BJ (cell line): ENCODE data around the gene NACC2. TPM values are rescaled to one million over a fixed set of nuclear protein-coding genes. Genes with fewer than 3 reads are reported as not detected.
"Not testable (repeated sequence)": the region's sequence is repeated elsewhere in the genome, so short reads cannot be mapped to it uniquely, and the experiment has no call there.

ENCODE experiments used
- CTCF ChIA-PET: fragments of 350-600 bp; formaldehyde crosslinking; extraction: SDS; loops from one replicate; lab custom pipeline; 2021; ENCODE audit warnings: antibody characterized with exemption, inconsistent platforms; lab: Yijun Ruan, JAX
- POLR2A ChIA-PET: fragments of 300-600 bp; sonication (Branson Sonifier 250); formaldehyde crosslinking; extraction: SDS; loops from one replicate; lab custom pipeline; 2021; ENCODE audit warnings: antibody characterized with exemption; lab: Charles Lee
- DNase-seq: peaks from one replicate; pipeline ENCODE4 v3.0.0-alpha.2; 2011; ENCODE audit warnings: low read depth
- H3K27me3 ChIP-seq: 2 replicates; pipeline ENCODE4 v1.6.0; 2011; ENCODE audit warnings: low read length; ENCODE audit not compliant: control insufficient read depth, insufficient read depth
- H3K36me3 ChIP-seq: 2 replicates; pipeline ENCODE4 v1.5.1; 2011; ENCODE audit warnings: low read length; ENCODE audit not compliant: control insufficient read depth, insufficient read depth
- H3K4me3 ChIP-seq: 2 replicates; pipeline ENCODE4 v1.5.1; 2011; ENCODE audit warnings: low read depth, mild to moderate bottlenecking, control low read depth, low read length
- polyA plus RNA-seq: library from polyadenylated mRNA; depleted of rRNA; stranded (reverse); fragments of >200 nt; gene quantifications from 2 replicates; pipeline ENCODE4 v1.2.3, GENCODE V29; 2011
- TF ChIP-seq, protein P1 (sequence below): IDR thresholded peaks from 2 replicates; pipeline ENCODE4 v1.5.1; 2011; ENCODE audit warnings: low read depth, mild to moderate bottlenecking, control low read depth, inconsistent platforms, low read length, moderate library complexity; ENCODE audit not compliant: insufficient read depth

NACC2 gene
- polyA plus RNA-seq, 1 experiment = 19.2 TPM

DNA sequence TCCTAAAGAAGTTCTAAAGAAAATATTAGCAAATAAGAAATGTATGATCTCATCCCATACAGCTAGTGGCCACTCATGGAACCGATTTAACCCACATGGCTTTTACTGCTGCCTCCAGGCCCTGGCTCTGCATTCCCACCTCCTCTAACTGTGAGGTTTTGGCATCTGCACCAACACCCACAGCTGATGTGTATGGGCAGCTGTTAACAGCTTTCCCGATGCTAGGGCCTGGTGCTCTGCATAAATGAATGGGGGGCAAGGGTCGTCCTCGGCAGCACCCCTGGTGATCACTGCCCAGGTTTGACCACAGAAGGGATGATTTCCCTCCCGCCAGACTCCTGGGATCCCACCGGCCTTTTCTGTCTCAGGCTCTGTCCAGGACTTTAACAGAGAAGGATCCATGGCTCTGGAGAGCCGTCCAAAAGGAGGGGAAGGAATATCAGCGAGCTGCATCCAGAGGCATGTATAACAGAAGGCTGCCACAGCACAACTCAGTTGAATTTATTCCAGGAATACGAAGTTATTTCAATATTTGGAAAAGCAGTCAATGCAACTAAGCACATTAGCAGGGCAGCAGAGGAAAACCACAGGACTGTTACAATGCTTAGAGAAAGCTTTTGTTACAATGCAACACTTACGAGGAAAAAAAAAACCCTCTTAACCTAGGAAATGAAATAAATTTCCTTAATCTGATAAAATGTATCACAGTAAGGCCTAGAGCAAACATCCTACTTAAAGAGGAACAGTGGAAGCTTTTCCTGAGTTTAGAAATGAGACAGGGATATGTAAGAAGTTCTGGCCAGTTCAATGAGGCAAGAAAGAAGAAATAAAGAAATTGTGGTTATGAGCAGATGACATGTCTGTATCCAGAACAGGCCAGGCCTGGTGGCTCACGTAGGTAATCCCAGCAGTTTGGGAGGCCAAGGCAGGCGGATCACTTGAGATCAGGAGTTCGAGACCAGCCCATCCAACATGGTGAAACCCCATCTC lies 63.1 kb downstream of the NACC2 start:
- Histone ChIP-seq H3K4me3 (no peak overlapping the region), H3K36me3 (peaks cover 4% of the 10 kb centered on the region), H3K27me3 (no peaks in the 10 kb centered on the region)
- CTCF ChIA-PET = interaction anchor here (0.8 to 2.0 kb wide), 6 partner anchors 10 to 90 kb away, joined by 3 to 11 read pairs (median 5); no protein-coding TSS in a partner anchor
- POLR2A ChIA-PET = interaction anchor here (0.5 kb wide), 1 partner anchor 19 kb away, joined by 7 read pairs; no protein-coding TSS in a partner anchor
- no peak for DNase-seq
- TF ChIP-seq, protein P1, sequence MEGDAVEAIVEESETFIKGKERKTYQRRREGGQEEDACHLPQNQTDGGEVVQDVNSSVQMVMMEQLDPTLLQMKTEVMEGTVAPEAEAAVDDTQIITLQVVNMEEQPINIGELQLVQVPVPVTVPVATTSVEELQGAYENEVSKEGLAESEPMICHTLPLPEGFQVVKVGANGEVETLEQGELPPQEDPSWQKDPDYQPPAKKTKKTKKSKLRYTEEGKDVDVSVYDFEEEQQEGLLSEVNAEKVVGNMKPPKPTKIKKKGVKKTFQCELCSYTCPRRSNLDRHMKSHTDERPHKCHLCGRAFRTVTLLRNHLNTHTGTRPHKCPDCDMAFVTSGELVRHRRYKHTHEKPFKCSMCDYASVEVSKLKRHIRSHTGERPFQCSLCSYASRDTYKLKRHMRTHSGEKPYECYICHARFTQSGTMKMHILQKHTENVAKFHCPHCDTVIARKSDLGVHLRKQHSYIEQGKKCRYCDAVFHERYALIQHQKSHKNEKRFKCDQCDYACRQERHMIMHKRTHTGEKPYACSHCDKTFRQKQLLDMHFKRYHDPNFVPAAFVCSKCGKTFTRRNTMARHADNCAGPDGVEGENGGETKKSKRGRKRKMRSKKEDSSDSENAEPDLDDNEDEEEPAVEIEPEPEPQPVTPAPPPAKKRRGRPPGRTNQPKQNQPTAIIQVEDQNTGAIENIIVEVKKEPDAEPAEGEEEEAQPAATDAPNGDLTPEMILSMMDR = no peak

GRCh38 chr9:136031094-136031493 lies 64.0 kb downstream of the NACC2 start:
- CTCF ChIA-PET = interaction anchor here (1.3 to 2.0 kb wide), 4 partner anchors 9 to 64 kb away, joined by 3 to 11 read pairs (median 6); no protein-coding TSS in a partner anchor
- Histone ChIP-seq H3K36me3 (peaks cover 4% of the 10 kb centered on the region), H3K27me3 (no peaks in the 10 kb centered on the region), H3K4me3 (no peak overlapping the region)
- TF ChIP-seq, protein P1 = no peak
- POLR2A ChIA-PET = no interaction called here
- no peak for DNase-seq

GRCh38 chr9:136029556-136029955 lies 65.5 kb downstream of the NACC2 start:
- CTCF ChIA-PET = no interaction called here
- Histone ChIP-seq H3K27me3 (no peaks in the 10 kb centered on the region), H3K36me3 (peaks cover 4% of the 10 kb centered on the region), H3K4me3 (no peak overlapping the region)
- DNase-seq = no peak
- TF ChIP-seq, protein P1 = no peak
- POLR2A ChIA-PET = no interaction called here

- TF ChIP-seq, protein P1 = no peak
- no peak for DNase-seq
- POLR2A ChIA-PET = no interaction called here
- Histone ChIP-seq H3K36me3 (peaks cover 4% of the 10 kb centered on the region), H3K27me3 (no peaks in the 10 kb centered on the region), H3K4me3 (no peak overlapping the region)
- CTCF ChIA-PET = no interaction called here
Observed at GRCh38 chr9:136028760-136029470, 66.2 kb downstream of the NACC2 start.

DNA sequence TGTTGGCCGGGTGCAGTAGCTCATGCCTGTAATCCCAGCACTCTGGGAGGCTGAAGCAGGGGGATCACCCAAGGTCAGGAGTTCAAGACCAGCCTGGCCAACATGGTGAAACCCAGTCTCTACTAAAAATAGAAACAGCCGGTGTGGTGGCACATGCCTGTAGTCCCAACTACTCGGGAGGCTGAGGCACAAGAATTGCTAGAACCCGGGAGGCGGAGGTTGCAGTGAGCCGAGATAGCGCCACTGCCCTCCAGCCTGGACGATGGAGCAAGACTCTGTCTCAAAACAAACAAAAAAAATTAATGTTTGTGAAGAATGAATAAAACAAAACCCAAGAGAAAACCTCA lies 68.2 kb downstream of the NACC2 start:
- POLR2A ChIA-PET, CTCF ChIA-PET, DNase-seq, H3K4me3 ChIP-seq, H3K27me3 ChIP-seq, H3K36me3 ChIP-seq: not testable (repeated sequence)
